Measurements from ENCODE around the gene SLC22A6.
A peak's percentile ranks its signal among the peaks of the same experiment; 100 is the strongest.
"Not testable (repeated sequence)": the region's sequence is repeated elsewhere in the genome, so short reads cannot be mapped to it uniquely, and the experiment has no call there.

The SLC22A6 gene

DNA sequence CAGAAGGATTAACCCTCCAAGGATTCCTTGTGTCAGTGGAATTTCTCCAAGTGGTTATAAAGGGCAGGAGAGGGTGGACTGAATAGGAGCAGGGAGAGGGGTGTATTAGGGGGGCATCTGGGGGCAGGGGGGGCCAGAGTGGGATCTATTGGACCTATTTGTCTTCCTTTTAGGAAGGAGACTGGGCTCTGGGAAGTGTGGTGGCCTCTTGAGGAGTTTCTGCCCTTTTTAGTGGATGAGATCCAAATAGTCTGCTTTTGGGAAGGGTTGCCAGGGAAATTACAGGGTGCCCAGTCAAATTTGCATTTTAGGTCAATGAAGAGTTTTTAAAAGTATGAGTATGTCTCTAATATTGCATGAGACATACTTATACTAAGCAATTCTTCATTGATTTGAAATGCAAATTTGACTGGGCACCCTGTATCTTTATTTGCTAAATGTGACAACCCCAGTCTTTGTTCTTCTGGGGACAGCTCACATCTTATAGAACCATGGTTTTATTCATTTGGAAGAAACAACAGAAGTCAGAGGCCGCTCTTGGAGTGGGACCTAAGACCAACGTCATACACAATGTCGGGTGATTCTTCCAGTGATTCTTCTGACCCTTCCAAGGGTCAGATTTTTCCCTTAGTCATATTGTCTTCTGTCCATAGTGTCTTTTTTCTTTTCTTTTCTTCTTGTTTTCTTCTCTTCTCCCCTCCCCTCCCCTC, 429 bp upstream of the SLC22A6 start:
- DNase-seq, result no peak

DNA sequence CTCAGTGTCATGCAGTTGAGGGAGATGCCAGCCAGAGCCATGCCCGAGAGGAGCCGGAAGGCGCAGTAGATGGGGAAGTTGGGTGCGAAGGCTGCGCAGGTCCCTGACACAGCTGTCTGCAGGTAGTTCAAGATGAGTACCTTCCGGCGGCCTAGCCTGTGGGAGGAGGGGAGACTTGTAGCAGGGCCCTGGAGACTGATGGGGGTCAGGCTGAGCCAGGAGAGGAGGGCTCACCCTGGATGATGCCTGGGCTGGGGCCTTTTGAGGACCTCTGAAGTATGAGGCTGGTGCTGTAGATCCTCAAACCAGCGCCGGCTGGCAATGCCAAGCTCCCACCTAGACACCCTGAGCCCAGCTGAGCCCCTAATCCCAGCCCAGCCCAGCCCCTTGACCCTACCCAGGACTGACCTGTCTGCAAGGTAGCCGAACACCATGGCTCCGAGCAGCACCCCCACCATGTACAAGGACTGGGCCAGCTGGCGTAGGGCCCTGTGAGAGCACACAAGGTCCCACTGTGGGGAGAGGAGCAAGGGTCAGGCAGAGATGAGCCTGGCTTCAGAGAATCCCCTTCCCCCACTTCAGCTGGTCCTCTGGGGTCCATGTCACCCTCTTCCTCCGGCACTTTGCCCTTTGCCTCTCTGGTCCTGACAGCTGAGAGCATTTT, 1.1 kb downstream of the SLC22A6 start:
- DNase-seq, result no peak

- no peak for DNase-seq
Measured at GRCh38 chr11:62981743-62982142, 3.0 kb downstream of the SLC22A6 start.

- DNase-seq, result no peak
Measured at GRCh38 chr11:62980133-62980760, 4.5 kb downstream of the SLC22A6 start.

GRCh38 chr11:62976109-62976508, 8.7 kb downstream of the SLC22A6 start:
- DNase-seq, result peak in 1 of 3 experiments; percentile 10

DNA sequence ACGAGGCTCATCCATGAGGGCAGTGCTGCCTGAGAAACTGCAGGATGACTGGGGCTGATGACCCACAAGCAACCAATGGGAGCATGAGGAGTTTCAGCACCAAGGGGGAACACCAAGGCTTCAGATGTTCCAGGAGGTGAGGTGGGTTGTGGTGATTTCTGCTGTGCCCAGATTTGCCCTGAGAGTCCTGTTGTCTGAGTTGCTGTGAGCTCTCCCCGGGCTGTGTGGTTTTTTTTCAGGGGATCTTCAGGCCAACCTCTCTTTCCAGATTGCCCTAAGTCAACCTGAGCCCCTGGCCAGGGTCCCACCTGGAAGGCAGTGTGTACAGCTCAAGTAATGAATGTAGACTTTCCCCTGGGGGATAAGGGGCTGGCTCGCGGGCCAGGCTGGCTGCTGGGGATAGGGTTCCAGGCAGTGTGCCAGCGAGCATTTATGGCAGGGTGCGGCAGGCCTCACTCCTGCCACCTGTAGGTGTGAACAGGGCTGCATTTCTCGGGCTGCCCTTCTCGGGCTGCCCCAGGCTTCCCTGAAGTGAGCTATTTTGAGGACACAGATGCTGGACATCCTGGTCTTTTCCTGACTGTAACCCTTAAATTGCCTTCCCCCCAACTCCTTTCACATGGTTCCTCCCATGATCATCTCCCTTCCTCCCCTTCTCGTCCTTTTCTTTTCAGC, 9.8 kb downstream of the SLC22A6 start:
- DNase-seq, result peak; percentile 23 to 39 (median 38)

- no peak for DNase-seq
Measured at GRCh38 chr11:62965574-62965973, 19.2 kb downstream of the SLC22A6 start.

- peak in 1 of 3 experiments; percentile 17 for DNase-seq
Measured at GRCh38 chr11:62962391-62962790, 22.4 kb downstream of the SLC22A6 start.

DNA sequence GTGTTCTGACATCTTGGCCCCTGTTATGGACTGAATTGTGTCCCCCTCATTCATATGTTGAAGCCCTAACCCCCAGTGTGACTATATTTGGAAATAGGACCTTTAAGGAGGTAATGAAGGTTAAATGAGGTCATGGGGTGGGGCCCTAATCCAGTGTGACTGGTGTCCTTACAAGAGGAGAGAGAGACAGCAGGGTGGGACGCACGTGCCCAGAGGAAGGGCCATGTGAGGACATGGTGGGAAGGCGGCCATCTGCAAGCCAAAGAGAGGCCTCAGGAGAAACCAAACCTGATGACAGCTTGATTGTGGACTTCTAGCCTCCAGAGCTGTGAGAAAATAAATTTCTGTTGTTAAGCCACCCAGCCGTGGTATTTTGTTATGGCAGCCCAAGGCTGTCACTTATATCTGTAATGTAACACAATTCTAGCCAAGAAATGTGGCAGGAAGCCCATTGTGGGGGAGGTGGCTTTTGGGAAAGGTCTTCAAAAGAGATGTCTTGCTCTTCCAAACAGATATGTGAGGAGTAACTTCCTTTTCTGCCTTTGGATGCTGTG, 23.7 kb downstream of the SLC22A6 start:
- no peak for DNase-seq

DNA sequence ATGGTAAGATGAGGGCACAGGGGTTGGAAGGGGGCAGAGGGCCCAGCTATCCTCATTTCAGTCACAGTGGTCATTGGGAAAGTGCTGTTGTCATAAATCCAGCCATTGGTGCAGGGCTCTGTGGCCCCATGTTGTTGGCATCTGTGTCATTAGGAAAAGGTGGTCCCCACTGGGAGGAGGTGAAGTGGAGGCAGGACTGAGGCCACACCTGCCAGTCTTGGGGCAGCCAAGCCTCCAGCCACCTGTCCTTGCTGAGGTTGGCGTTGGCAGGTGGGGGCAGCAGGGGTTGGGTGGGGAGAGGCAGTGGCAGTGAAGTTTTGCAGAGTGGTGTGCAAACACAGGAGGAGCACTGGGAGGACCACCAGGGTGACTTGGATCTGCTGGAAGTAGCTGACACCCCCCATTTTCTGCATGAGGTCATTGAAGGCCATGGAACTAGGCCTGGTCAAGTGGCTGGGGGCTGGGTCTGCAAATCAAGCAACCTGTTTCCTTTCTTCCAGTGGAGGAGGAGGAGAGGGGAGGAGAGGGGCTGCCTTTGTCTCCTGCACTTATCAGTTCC, 25.3 kb downstream of the SLC22A6 start:
- DNase-seq, result no peak

DNA sequence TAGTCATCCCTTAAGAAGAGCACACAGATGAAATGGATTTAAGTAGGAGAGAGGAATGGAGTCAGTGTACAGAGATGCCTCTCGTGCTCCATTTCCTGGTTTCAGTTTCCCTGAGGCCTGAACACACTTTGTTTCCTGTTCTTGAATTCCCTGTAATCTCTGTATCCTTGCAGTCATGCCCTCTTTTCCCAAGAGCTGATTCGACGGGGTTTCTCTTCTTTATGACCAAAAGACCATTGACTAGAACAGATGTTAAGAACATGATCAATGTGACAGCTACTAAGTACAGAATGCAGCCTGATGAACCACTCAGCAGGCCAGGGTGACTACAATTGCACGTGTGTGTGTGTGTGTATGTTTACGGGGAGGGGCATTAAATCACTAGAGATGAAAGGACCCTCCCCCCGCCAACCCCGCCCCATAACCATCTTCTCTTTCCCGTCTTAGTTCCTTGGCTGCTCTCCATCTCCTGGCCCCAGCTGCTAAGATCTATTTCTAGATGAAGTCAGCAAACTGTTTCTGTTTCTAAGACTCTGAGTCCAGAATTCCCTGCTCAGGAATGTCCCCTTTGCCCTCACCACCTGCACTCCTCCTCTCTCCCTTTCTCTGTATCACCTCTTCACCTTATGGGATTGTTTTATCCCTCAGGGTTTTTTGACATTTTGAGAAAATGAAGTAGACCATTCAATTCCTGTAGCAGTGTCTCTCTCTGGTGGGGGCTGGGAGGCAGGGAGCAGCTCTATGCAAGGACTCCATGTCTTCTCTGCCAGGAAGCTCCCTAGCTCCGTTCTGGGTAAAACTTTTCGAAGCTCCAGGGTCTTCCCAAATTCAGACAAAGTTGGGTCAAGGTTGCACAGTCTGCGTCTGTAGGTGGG, 26.0 kb downstream of the SLC22A6 start:
- DNase-seq, result peak in 2 of 3 experiments; percentile 20 to 40

DNA sequence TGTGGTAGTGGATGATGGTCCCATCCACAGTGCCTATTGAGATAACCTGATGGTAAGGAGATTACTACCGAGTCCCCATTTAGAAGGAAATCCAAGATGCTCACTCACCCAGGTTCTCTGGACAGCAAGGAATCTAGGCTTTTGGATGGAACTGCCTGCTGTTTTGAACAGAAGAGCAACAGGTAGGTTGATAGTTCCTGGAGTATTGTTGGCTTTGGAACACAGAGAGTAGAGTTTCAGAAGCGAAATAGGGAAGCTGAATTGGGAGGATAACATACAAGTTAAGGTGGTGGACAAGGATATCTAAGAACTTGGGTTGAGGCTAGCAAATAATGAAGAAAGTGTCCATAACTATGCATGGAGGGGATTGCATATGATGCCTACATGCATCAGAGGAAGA, 27.6 kb downstream of the SLC22A6 start:
- DNase-seq, result no peak

DNA sequence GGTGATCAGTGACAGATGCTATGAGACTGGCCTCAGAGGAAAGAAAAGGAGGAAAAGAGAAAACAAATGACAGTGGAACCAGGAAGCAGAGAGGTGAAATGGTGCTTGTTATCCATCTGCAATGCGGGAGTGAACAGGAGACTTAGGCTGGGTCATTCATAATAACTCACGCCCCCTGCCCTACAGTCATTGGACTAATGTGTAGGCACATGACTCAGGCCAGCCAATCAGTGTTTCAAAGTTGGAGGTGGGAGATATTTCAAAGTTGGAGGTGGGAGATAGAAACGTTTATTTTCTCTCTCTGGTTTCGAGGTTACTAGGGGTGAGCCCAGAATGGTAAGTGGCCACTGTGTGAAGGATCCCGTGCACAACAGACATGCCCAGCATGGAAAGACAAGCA, 30.3 kb downstream of the SLC22A6 start:
- no peak for DNase-seq

DNA sequence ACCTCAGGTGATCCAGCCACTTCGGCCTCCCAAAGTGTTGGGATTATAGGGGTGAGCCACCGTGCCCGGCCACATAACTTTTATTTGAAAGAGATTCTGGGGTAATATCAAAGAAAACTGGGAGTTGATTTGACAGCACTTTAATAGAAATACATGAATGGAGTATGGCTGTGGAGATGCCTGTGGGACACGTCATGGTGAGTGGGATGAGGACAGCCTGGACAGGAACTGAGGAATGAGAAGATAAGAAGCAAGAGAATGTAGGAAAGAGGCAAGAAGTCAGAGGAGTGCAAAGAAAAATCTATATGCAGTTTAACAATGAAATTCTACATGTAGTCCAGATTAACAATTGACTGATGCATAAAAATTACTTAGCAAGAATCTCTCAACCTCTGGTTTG, 31.0 kb downstream of the SLC22A6 start:
- DNase-seq, result no peak

DNA sequence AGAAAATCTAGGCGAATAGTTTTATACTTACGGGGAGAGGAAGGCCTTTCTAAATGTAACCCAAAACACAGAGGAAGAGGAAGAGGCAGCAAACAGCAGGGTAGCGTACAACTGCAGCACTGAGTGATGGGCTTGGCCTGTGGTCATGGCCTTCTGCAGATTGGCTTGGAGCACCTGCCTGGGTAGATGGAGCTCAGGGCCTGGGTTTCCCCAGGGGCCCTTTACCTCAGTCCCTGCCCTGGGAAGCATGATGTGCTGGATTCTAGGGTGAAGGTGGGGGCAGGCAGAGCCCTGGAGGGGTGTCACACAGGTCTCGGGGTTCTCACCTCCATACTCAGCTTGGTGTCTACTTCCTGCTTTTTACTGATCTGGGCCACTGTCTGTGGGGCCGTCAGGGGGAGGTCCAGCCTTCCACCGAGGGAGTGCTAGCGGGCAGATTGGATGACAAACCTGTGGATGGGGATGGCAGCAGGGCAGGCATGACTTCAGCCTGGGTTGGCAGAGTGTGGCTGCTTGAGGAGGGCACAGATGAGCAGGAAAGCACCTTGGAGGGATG, 35.9 kb downstream of the SLC22A6 start:
- DNase-seq, result no peak

- DNase-seq, result not testable (repeated sequence)
Measured at GRCh38 chr11:62945538-62945937, 39.2 kb downstream of the SLC22A6 start.

GRCh38 chr11:62937528-62937927, 47.2 kb downstream of the SLC22A6 start:
- not testable (repeated sequence) for DNase-seq

GRCh38 chr11:62934496-62934785, 50.3 kb downstream of the SLC22A6 start:
- DNase-seq, result no peak

GRCh38 chr11:62933750-62934495, 50.8 kb downstream of the SLC22A6 start:
- no peak for DNase-seq

GRCh38 chr11:62933285-62933684, 51.5 kb downstream of the SLC22A6 start:
- DNase-seq, result no peak

Data from NCI-H1417 (cell line).